Stimulated activated CD4-positive, alpha-beta T cell treated with anti-CD3 and anti-CD28 coated beads, TNF-alpha, amount 100 ng/mL, for 4 hours (primary cell): ENCODE measurements around the gene TMEM150B.

Experiments
- DNase-seq, 3 experiments: peaks; one replicate each; pipeline ENCODE4 v3.0.0-alpha.2; 2020; ENCODE audit warnings: low read depth in 3 of 3

TMEM150B gene

GRCh38 chr19:55305983-55306562, 19.1 kb downstream of the TMEM150B start:
- no peak for DNase-seq

- DNase-seq: peak in 2 of 3 experiments; percentile 16 to 32
These were observed 19.6 kb downstream of the TMEM150B start for GRCh38 chr19:55305491-55305890.

GRCh38 chr19:55304980-55305379, 20.2 kb downstream of the TMEM150B start:
- DNase-seq: no peak

GRCh38 chr19:55304279-55304978, 20.7 kb downstream of the TMEM150B start:
- no peak for DNase-seq

GRCh38 chr19:55303477-55303876, 21.7 kb downstream of the TMEM150B start:
- DNase-seq: no peak

- DNase-seq: no peak
These were observed 22.8 kb downstream of the TMEM150B start for GRCh38 chr19:55302318-55302703.

GRCh38 chr19:55301459-55302317, 23.5 kb downstream of the TMEM150B start:
- DNase-seq: peak; percentile 90 to 98 (median 91)

GRCh38 chr19:55300886-55301458, 24.2 kb downstream of the TMEM150B start:
- DNase-seq: no peak

- no peak for DNase-seq
These were observed 25.1 kb downstream of the TMEM150B start for GRCh38 chr19:55299991-55300390.

- no peak for DNase-seq
These were observed 27.9 kb downstream of the TMEM150B start for GRCh38 chr19:55297267-55297666.

GRCh38 chr19:55289117-55289796, 35.9 kb downstream of the TMEM150B start:
- no peak for DNase-seq

GRCh38 chr19:55287361-55288079, 37.6 kb downstream of the TMEM150B start:
- no peak for DNase-seq

- no peak for DNase-seq
These were observed 39.8 kb downstream of the TMEM150B start for GRCh38 chr19:55285229-55285890.

GRCh38 chr19:55284405-55285058, 40.6 kb downstream of the TMEM150B start:
- no peak for DNase-seq

- DNase-seq: peak in 2 of 3 experiments; percentile 38 to 50
These were observed 41.4 kb downstream of the TMEM150B start, which contains the start of gene BRSK1 for GRCh38 chr19:55283548-55284377. Gene BRSK1, plus strand, starts transcription at chr19:55283997. Its CDS starts 446 bp downstream, at chr19:55284443.

GRCh38 chr19:55279770-55280643, 45.1 kb downstream of the TMEM150B start, which contains the start of gene HSPBP1:
Gene HSPBP1, minus strand, starts transcription at chr19:55280110. Its CDS starts 502 bp downstream, at chr19:55279608.
- DNase-seq: peak; percentile 89 to 90 (median 89)

GRCh38 chr19:55279340-55279739, 45.8 kb downstream of the TMEM150B start:
- DNase-seq: no peak
